CD4-positive, alpha-beta T cell (primary cell): ENCODE data around the gene GALNT7. TPM values are rescaled to one million over a fixed set of nuclear protein-coding genes. Genes with fewer than 3 reads are reported as not detected.
A peak's percentile ranks its signal among the peaks of the same experiment; 100 is the strongest.

Experiments used
- ATAC-seq: fragments of 200-7000 bp; cut with Tn5 transposase; one replicate; pipeline ENCODE4 v1.10.0; 2022; ENCODE audit warnings: mild to moderate bottlenecking; ENCODE audit not compliant: poor library complexity
- CTCF ChIA-PET: fragments of 350-600 bp; sonication (Branson Sonifier 250); formaldehyde crosslinking; loops from one replicate; lab custom pipeline; 2021; ENCODE audit warnings: antibody characterized with exemption, inconsistent platforms; lab: Charles Lee
- POLR2A ChIA-PET: fragments of 350-600 bp; sonication (Branson Sonifier 250); formaldehyde crosslinking; loops from one replicate; lab custom pipeline; 2021; ENCODE audit warnings: antibody characterized with exemption, inconsistent platforms; lab: Charles Lee
- DNase-seq, 14 experiments: peaks; one replicate each; pipeline ENCODE4 v3.0.0-alpha.2; 2013 to 2020; ENCODE audit warnings: mixed read lengths in 2 of 14
- H3K27ac ChIP-seq, 2 donors: one replicate each; pipeline versions ENCODE4 v1.5.1 to v1.7.0; 2013; ENCODE audit warnings: low read length in 2 of 2, low read depth in 1 of 2, mild to moderate bottlenecking in 1 of 2
- H3K27me3 ChIP-seq, 2 experiments: 1 replicate in 1 of 2; 2 replicates in 1 of 2; pipeline versions ENCODE4 v1.6.1 to v1.7.0; 2013; ENCODE audit warnings: low read length in 2 of 2, control low read depth in 1 of 2, mild to moderate bottlenecking in 1 of 2, moderate library complexity in 1 of 2; ENCODE audit not compliant: insufficient read depth in 2 of 2, control insufficient read depth in 1 of 2
- H3K36me3 ChIP-seq: one replicate; pipeline ENCODE4 v1.6.1; 2013; ENCODE audit warnings: low read length, control low read depth; ENCODE audit not compliant: insufficient read depth
- H3K4me1 ChIP-seq: one replicate; pipeline ENCODE4 v1.6.1; 2013; ENCODE audit warnings: low read length, control low read depth; ENCODE audit not compliant: insufficient read depth
- H3K4me3 ChIP-seq: one replicate; pipeline ENCODE4 v1.5.1; 2013; ENCODE audit warnings: mild to moderate bottlenecking, low read length, moderate library complexity
- H3K9me3 ChIP-seq, 2 experiments: 1 replicate in 1 of 2; 2 replicates in 1 of 2; pipeline versions ENCODE4 v1.6.1 to v1.7.0; 2013; ENCODE audit warnings: low read length in 2 of 2, mild to moderate bottlenecking in 2 of 2, control low read depth in 1 of 2, moderate library complexity in 1 of 2; ENCODE audit not compliant: control insufficient read depth in 1 of 2, insufficient read depth in 1 of 2
- H3K27ac Mint-ChIP-seq: one replicate; pipeline ENCODE4 v1.8.0; 2020; ENCODE audit warnings: mixed read lengths
- H3K27me3 Mint-ChIP-seq: one replicate; pipeline ENCODE4 v1.8.0; 2021; ENCODE audit warnings: mixed read lengths
- H3K36me3 Mint-ChIP-seq: one replicate; pipeline ENCODE4 v1.8.0; 2021; ENCODE audit warnings: low read depth, mixed read lengths
- H3K4me1 Mint-ChIP-seq: one replicate; pipeline ENCODE4 v1.8.0; 2021; ENCODE audit warnings: low read depth, mixed read lengths
- H3K4me3 Mint-ChIP-seq: one replicate; pipeline ENCODE4 v1.8.0; 2020; ENCODE audit warnings: mild to moderate bottlenecking, mixed read lengths
- H3K9me3 Mint-ChIP-seq: one replicate; pipeline ENCODE4 v1.8.0; 2020; ENCODE audit warnings: mixed read lengths
- intact Hi-C, 2 experiments: fragments of 100-400 bp; cut with DNase I in 1 of 2; cut with micrococcal nuclease in 1 of 2; formaldehyde crosslinking; loops; one replicate each; pipeline versions ENCODE4 v1.15.1 to v1.9.0; 2023 to 2025; cut with DNase I, micrococcal nuclease
- total RNA-seq, 174 experiments: library from RNA in 2 of 174; stranded (reverse) in 2 of 174; gene quantifications; one replicate each; pipeline ENCODE4 v1.2.3 and lab custom pipeline; 2021 to 2026
- TF ChIP-seq, protein P1 (sequence below): fragments of 200-600 bp; IDR thresholded peaks from one replicate; pipeline ENCODE4 v1.8.0; 2022; ENCODE audit warnings: antibody characterized with exemption, mild to moderate bottlenecking

Gene GALNT7
- total RNA-seq, 2 experiments from 2014 or later = 4.6 to 4.8 TPM

DNA sequence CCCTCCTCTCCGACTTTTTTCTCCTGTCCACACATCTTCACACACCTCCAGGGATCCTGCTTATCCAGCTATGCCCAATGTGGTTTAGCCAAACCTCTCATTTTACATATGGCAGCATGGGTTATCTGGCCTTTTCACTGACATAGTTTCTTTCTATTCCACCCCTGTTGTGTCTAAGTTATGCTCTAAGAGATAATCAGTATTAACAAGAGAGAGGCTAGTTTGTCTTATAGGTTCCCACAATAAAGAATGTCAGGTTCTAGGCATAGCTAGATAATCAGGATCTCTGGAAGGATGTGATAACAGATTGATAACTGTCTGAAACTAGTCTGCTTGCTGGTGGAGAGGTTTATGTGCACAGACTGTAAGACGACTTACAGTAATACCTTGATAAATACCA, 7.7 kb upstream of the GALNT7 start:
- H3K9me3 Mint-ChIP-seq = no peaks in the 10 kb centered on the region

DNA sequence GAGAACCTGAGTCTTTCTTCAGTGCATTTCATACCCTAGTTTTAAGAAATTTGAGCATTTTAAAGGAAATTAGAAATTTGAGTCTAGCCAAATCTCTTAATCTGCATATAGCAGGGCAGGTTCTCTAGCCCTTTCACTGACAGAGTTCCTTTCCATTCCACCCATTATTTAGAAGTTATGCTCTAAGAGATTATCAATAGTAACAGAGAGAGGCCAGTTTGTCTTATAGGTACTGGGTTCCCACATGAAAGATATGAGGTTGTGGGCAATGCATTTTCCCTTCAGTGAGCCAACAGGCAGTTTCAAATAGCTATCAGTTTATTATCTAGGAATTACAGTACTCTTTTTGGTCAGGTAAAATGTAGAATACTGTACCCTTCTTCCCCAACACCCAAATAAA, 7.3 kb upstream of the GALNT7 start:
- intact Hi-C loops = loop anchor here in 1 of 2 experiments (10.0 kb wide), 2 partner anchors 213 to 1123 kb away; partner anchors contain the start of genes CEP44, FBXO8 and SAP30
- no peaks in the 10 kb centered on the region for H3K9me3 ChIP-seq
- H3K4me3 Mint-ChIP-seq = no peak overlapping the region
- no peaks in the 10 kb centered on the region for H3K27me3 ChIP-seq
- H3K4me1 Mint-ChIP-seq = peaks cover 6% of the 10 kb centered on the region
- DNase-seq = no peak
- no peaks in the 10 kb centered on the region for H3K36me3 Mint-ChIP-seq
- TF ChIP-seq, protein P1, sequence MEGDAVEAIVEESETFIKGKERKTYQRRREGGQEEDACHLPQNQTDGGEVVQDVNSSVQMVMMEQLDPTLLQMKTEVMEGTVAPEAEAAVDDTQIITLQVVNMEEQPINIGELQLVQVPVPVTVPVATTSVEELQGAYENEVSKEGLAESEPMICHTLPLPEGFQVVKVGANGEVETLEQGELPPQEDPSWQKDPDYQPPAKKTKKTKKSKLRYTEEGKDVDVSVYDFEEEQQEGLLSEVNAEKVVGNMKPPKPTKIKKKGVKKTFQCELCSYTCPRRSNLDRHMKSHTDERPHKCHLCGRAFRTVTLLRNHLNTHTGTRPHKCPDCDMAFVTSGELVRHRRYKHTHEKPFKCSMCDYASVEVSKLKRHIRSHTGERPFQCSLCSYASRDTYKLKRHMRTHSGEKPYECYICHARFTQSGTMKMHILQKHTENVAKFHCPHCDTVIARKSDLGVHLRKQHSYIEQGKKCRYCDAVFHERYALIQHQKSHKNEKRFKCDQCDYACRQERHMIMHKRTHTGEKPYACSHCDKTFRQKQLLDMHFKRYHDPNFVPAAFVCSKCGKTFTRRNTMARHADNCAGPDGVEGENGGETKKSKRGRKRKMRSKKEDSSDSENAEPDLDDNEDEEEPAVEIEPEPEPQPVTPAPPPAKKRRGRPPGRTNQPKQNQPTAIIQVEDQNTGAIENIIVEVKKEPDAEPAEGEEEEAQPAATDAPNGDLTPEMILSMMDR = no peak
- H3K27ac Mint-ChIP-seq = no peak overlapping the region
- ChIA-PET POLR2A (no interaction called here), CTCF (no interaction called here)
- H3K4me1 ChIP-seq = peaks cover 3% of the 10 kb centered on the region
- H3K36me3 ChIP-seq = no peaks in the 10 kb centered on the region
- H3K27me3 Mint-ChIP-seq = no peaks in the 10 kb centered on the region
- no peaks in the 10 kb centered on the region for H3K9me3 Mint-ChIP-seq
- H3K27ac ChIP-seq = no peak overlapping the region
- no peak for ATAC-seq
- H3K4me3 ChIP-seq = no peak overlapping the region

More for the DNA sequence above, 7.7 kb upstream of the GALNT7 start:
- intact Hi-C loops = loop anchor here in 1 of 2 experiments (10.0 kb wide), 2 partner anchors 214 to 1124 kb away; partner anchors contain the start of genes CEP44, FBXO8 and SAP30
- H3K9me3 ChIP-seq = no peaks in the 10 kb centered on the region
- H3K27ac ChIP-seq = no peak overlapping the region
- no peaks in the 10 kb centered on the region for H3K4me1 ChIP-seq
- H3K4me3 ChIP-seq = no peak overlapping the region
- ATAC-seq = no peak
- H3K4me1 Mint-ChIP-seq = peaks cover 4% of the 10 kb centered on the region
- no peaks in the 10 kb centered on the region for H3K27me3 Mint-ChIP-seq
- H3K36me3 ChIP-seq = no peaks in the 10 kb centered on the region
- TF ChIP-seq, protein P1 = no peak
- ChIA-PET CTCF (no interaction called here), POLR2A (no interaction called here)
- no peaks in the 10 kb centered on the region for H3K27me3 ChIP-seq
- DNase-seq = no peak
- no peaks in the 10 kb centered on the region for H3K36me3 Mint-ChIP-seq
- H3K27ac Mint-ChIP-seq = no peak overlapping the region
- H3K4me3 Mint-ChIP-seq = no peak overlapping the region

DNA sequence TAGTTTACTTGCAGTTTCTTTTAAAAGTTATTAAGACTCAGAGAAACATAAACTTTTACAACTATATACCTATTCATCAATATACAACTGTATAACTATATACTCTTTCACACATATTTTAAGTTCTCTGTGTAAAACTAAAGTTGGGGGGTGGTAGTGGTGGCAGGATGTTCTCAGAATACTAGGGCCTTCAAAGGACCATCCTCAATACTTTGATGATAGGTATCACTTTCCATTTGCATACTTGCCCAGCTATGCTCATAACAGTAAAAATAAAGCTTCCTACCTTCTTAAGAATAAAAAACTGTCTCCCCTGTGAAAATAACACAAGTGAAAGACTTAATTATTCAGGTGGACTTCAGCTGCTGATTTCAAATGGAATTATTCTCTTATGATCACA, 2.9 kb upstream of the GALNT7 start:
- intact Hi-C loops = loop anchor here in 1 of 2 experiments (5.0 to 10.0 kb wide), 3 partner anchors 167 to 1119 kb away; partner anchors contain the start of genes CEP44, FBXO8, HMGB2 and SAP30
- H3K27me3 Mint-ChIP-seq = no peaks in the 10 kb centered on the region
- Histone ChIP-seq H3K4me3 (no peak overlapping the region), H3K9me3 (no peaks in the 10 kb centered on the region), H3K36me3 (no peaks in the 10 kb centered on the region), H3K4me1 (peaks cover 17% of the 10 kb centered on the region), H3K27me3 (no peaks in the 10 kb centered on the region), H3K27ac (no peak overlapping the region)
- ChIA-PET CTCF (interaction anchor here (2.1 kb wide), 1 partner anchor 11 kb away, joined by 5 read pairs; no protein-coding TSS in a partner anchor), POLR2A (interaction anchor here (0.7 to 1.4 kb wide), 2 partner anchors 104 to 168 kb away, joined by 3 read pairs; partner anchors contain the start of gene HMGB2)
- no peaks in the 10 kb centered on the region for H3K9me3 Mint-ChIP-seq
- peaks cover 7% of the 10 kb centered on the region for H3K36me3 Mint-ChIP-seq
- DNase-seq (peak in 1 of 14 experiments; percentile 18), ATAC-seq (no peak)
- TF ChIP-seq, protein P1 = no peak
- peaks cover 31% of the 10 kb centered on the region for H3K4me1 Mint-ChIP-seq
- peak overlapping the region; percentile 47 for H3K4me3 Mint-ChIP-seq
- peak overlapping the region; percentile 0 for H3K27ac Mint-ChIP-seq
